Lung (tissue), 12 donors: Measurements from ENCODE around the gene EIF2S2. TPM values are rescaled to one million over a fixed set of nuclear protein-coding genes. Genes with fewer than 3 reads are reported as not detected.

Source experiments
- ATAC-seq: fragments of 200-7000 bp; cut with Tn5 transposase; one replicate; pipeline ENCODE4 v1.9.1; 2020; ENCODE audit warnings: moderate number of reproducible peaks; ENCODE audit not compliant: insufficient read depth, low FRiP score
- DNase-seq, 3 donors: peaks; one replicate each; pipeline ENCODE4 v3.0.0-alpha.2; 2013 to 2017
- H3K27ac ChIP-seq, 2 donors: one replicate each; pipeline ENCODE4 v1.5.1; 2013; ENCODE audit warnings: mild to moderate bottlenecking in 2 of 2, moderate library complexity in 2 of 2, control low read depth in 1 of 2, inconsistent platforms in 1 of 2, low read depth in 1 of 2, low read length in 1 of 2
- H3K27me3 ChIP-seq, 3 donors: one replicate each; pipeline ENCODE4 v1.5.1; 2013; ENCODE audit warnings: low read length in 2 of 3; ENCODE audit not compliant: control insufficient read depth in 3 of 3, insufficient read depth in 3 of 3
- H3K36me3 ChIP-seq, 4 donors: one replicate each; pipeline ENCODE4 v1.5.1; 2013; ENCODE audit warnings: low read length in 4 of 4, mild to moderate bottlenecking in 1 of 4, moderate library complexity in 1 of 4; ENCODE audit not compliant: control insufficient read depth in 4 of 4, insufficient read depth in 4 of 4
- H3K4me1 ChIP-seq, 5 donors: one replicate each; pipeline ENCODE4 v1.5.1; 2013; ENCODE audit warnings: low read length in 5 of 5, mild to moderate bottlenecking in 2 of 5, moderate library complexity in 1 of 5; ENCODE audit not compliant: control insufficient read depth in 5 of 5, insufficient read depth in 5 of 5
- H3K4me3 ChIP-seq: one replicate; pipeline ENCODE4 v1.5.1; 2013; ENCODE audit warnings: mild to moderate bottlenecking, control low read depth, moderate library complexity
- H3K9ac ChIP-seq, 2 donors: one replicate each; pipeline ENCODE4 v1.5.1; 2013; ENCODE audit warnings: low read length in 2 of 2, control low read depth in 1 of 2; ENCODE audit not compliant: insufficient read depth in 1 of 2
- H3K9me3 ChIP-seq, 4 donors: one replicate each; pipeline ENCODE4 v1.5.1; 2013; ENCODE audit warnings: low read length in 3 of 4, mild to moderate bottlenecking in 1 of 4, moderate library complexity in 1 of 4; ENCODE audit not compliant: control insufficient read depth in 4 of 4, insufficient read depth in 3 of 4
- WGBS, 2 donors: extraction: QIAGEN DNeasy Blood & Tissue Kit; methylation state at CpG; one replicate each; pipeline ENCODE4 v1.1.7; 2013; 5-methylcytosine and 5-hydroxymethylcytosine counted together
- polyA plus RNA-seq, 2 donors: library from polyadenylated mRNA; stranded (reverse); fragments of 200-250 nt; gene quantifications; one replicate each; pipeline ENCODE4 v1.2.1, GENCODE V29; 2013
- total RNA-seq, 2 donors: library from RNA; depleted of rRNA in 1 of 2; stranded (reverse); fragments of >200 nt in 1 of 2; gene quantifications; one replicate each; pipeline ENCODE4 v1.2.1, GENCODE V29; 2014 to 2021
- TF ChIP-seq, protein P1 (sequence below): IDR thresholded peaks from 2 replicates; pipeline ENCODE4 v1.5.1; 2012; ENCODE audit warnings: mild to moderate bottlenecking; ENCODE audit errors: control extremely low read depth, extremely low read depth
- donor health status: control.
- donor health status: control.
- donor health status: Bipolar disorder and iron deficiency.
- donor health status: healthy.
- donor health status: DM: yes; HTN: yes; CAD: no.

EIF2S2 gene
- total and polyA plus RNA-seq, 4 donors = 37.5 to 69.7 (median 52.1) TPM

DNA sequence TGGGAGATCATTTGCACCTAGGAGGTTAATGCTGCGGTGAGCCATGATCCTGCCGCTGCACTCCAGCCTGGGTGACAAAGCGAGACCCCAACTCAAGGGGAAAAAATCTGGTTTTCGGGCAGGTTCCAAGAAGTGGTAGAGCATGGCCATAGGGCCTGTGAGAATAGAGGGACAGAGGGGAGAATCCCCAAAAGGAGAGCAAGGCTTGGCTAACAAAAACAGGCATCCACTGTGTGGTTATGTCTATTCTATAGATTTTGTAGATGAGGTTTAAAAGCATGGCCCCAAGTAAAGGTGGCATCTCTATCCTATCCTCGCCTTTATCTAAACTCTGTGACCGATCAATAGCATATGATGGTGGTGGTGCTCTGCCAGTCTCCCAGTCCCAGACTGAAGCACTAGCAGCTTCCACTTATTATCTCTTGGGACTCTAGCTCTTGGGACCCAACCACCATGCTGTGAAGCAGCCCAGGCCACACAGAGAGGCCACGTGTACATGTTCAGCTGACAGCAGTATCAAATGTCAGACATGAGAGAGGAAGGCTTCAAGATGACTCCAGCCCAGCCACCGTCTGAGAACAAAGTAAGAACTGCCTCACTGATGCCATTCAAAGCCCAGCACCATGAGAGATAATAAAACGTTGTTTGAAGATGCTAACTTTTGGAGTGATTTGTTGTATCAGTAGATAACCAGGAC, 27.7 kb downstream of the EIF2S2 start:
- DNase-seq = no peak
- peaks cover 0 to 2% (median 0%) of the 10 kb centered on the region in 4 donors for H3K9me3 ChIP-seq
- H3K36me3 ChIP-seq = peaks cover 27 to 49% (median 36%) of the 10 kb centered on the region in 4 donors
- H3K27me3 ChIP-seq = no peaks in the 10 kb centered on the region
- no peak for ATAC-seq
- H3K9ac ChIP-seq = no peak overlapping the region
- 88 to 95% methylated on average over 9 of the region's 9 CpGs for WGBS, 2 donors
- H3K4me1 ChIP-seq = peaks cover 0 to 13% (median 0%) of the 10 kb centered on the region in 5 donors
- TF ChIP-seq, protein P1, sequence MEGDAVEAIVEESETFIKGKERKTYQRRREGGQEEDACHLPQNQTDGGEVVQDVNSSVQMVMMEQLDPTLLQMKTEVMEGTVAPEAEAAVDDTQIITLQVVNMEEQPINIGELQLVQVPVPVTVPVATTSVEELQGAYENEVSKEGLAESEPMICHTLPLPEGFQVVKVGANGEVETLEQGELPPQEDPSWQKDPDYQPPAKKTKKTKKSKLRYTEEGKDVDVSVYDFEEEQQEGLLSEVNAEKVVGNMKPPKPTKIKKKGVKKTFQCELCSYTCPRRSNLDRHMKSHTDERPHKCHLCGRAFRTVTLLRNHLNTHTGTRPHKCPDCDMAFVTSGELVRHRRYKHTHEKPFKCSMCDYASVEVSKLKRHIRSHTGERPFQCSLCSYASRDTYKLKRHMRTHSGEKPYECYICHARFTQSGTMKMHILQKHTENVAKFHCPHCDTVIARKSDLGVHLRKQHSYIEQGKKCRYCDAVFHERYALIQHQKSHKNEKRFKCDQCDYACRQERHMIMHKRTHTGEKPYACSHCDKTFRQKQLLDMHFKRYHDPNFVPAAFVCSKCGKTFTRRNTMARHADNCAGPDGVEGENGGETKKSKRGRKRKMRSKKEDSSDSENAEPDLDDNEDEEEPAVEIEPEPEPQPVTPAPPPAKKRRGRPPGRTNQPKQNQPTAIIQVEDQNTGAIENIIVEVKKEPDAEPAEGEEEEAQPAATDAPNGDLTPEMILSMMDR = no peak
- no peak overlapping the region for H3K4me3 ChIP-seq
- H3K27ac ChIP-seq = peak overlapping the region in 1 of 2 donors; percentile 6

DNA sequence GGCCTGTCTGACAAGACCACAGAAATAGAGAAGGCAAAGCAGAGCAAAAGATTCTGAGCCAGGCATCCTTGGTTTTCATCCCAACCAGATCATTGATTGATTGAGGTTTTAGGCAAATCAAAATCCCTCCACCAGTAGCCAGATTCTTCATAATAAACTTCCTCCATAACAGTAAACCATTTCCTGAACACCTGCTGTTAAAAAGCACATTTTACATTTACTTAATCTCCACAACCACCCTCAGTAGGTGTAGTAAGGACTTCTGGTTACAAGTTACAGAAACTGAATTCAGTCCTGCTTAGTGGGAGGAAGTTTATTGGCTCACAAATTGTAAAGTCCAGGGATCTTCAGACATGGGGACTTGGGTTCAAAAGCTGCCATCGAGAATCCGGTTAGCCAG, 28.3 kb downstream of the EIF2S2 start:
- H3K27ac ChIP-seq = peak overlapping the region in 1 of 2 donors; percentile 58
- TF ChIP-seq, protein P1 = no peak
- peaks cover 24 to 52% (median 35%) of the 10 kb centered on the region in 4 donors for H3K36me3 ChIP-seq
- peaks cover 0 to 13% (median 0%) of the 10 kb centered on the region in 5 donors for H3K4me1 ChIP-seq
- no peak for ATAC-seq
- 88 to 93% methylated on average over 2 of the region's 2 CpGs for WGBS, 2 donors
- H3K4me3 ChIP-seq = no peak overlapping the region
- DNase-seq = no peak
- no peaks in the 10 kb centered on the region for H3K27me3 ChIP-seq
- H3K9ac ChIP-seq = no peak overlapping the region
- H3K9me3 ChIP-seq = peaks cover 0 to 2% (median 0%) of the 10 kb centered on the region in 4 donors

DNA sequence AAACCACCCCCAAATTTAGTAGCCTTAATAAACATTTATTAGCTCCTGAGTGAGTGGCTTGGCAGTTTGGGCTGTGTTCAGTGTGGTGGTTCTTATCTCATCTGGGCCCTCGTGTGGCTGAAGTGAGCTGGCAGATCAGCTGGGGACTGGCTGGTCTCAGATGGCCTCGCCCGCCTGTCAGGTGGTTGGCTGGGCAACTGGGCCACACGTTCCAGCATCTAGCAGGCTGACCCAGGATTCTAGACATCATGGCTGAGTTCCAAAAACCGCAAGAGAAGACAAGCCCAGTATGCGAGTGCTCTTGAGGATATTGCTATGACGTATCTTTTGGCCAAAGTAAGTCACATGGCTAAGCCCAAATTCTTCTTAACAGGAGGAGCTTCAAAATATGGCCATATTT, 28.9 kb downstream of the EIF2S2 start:
- H3K4me1 ChIP-seq = peaks cover 0 to 12% (median 0%) of the 10 kb centered on the region in 5 donors
- TF ChIP-seq, protein P1 = no peak
- ATAC-seq (peak; percentile 58), DNase-seq (peak; percentile 26 to 52 (median 29))
- peak overlapping the region in 1 of 2 donors; percentile 29 for H3K27ac ChIP-seq
- no peaks in the 10 kb centered on the region for H3K27me3 ChIP-seq
- WGBS, 2 donors = 44 to 58% methylated on average over 7 of the region's 7 CpGs
- H3K9ac ChIP-seq = no peak overlapping the region
- peaks cover 18 to 53% (median 34%) of the 10 kb centered on the region in 4 donors for H3K36me3 ChIP-seq
- no peak overlapping the region for H3K4me3 ChIP-seq
- H3K9me3 ChIP-seq = peaks cover 0 to 2% (median 0%) of the 10 kb centered on the region in 4 donors
